Cardiac muscle cell (in vitro differentiated cells and primary cell): ENCODE results near the gene CCDC136. TPM values are rescaled to one million over a fixed set of nuclear protein-coding genes. Genes with fewer than 3 reads are reported as not detected.

ENCODE experiments used
- DNase-seq, 2 donors: peaks; one replicate each; pipeline versions ENCODE4 v3.0.0 to v3.0.0-alpha.2; 2010 to 2017; ENCODE audit warnings: low read depth in 1 of 2, low spot score in 1 of 2
- H3K27ac ChIP-seq: fragments of 200-600 bp; sonication (generic); 2 replicates; pipeline ENCODE4 v1.5.1; 2016
- H3K27me3 ChIP-seq: fragments of 200-600 bp; sonication (generic); 2 replicates; pipeline ENCODE4 v1.6.0; 2016; ENCODE audit warnings: control low read depth
- H3K36me3 ChIP-seq: fragments of 200-600 bp; sonication (generic); 2 replicates; pipeline ENCODE4 v1.5.1; 2016; ENCODE audit warnings: control low read depth
- H3K4me1 ChIP-seq: fragments of 200-600 bp; sonication (generic); 2 replicates; pipeline ENCODE4 v1.8.1; 2017; ENCODE audit warnings: low read depth, mild to moderate bottlenecking, mixed run types
- H3K4me3 ChIP-seq: fragments of 200-600 bp; sonication (generic); 2 replicates; pipeline ENCODE4 v1.5.1; 2016; ENCODE audit warnings: mild to moderate bottlenecking
- H3K9me3 ChIP-seq: fragments of 200-600 bp; sonication (generic); 2 replicates; pipeline ENCODE4 v1.5.1; 2017; ENCODE audit warnings: low read depth, mild to moderate bottlenecking, control low read depth
- CTCF ChIP-seq: IDR thresholded peaks from 2 replicates; pipeline ENCODE4 v1.5.1; 2012; ENCODE audit warnings: low read depth, mild to moderate bottlenecking, low read length
- polyA plus RNA-seq: library from polyadenylated mRNA; unstranded; fragments of >200 nt; fragmentation: Nextera tagmentation; extraction: Ambion mirVana; gene quantifications from 2 replicates; pipeline ENCODE4 v1.2.1, GENCODE V29; 2016
- total RNA-seq: library from RNA; depleted of rRNA; stranded (reverse); fragments of >200 nt; gene quantifications from 2 replicates; pipeline ENCODE4 v1.2.3, GENCODE V29; 2016

CCDC136 gene
- total and polyA plus RNA-seq, 2 experiments from 2014 or later, result 10.7 to 26.4 TPM

DNA sequence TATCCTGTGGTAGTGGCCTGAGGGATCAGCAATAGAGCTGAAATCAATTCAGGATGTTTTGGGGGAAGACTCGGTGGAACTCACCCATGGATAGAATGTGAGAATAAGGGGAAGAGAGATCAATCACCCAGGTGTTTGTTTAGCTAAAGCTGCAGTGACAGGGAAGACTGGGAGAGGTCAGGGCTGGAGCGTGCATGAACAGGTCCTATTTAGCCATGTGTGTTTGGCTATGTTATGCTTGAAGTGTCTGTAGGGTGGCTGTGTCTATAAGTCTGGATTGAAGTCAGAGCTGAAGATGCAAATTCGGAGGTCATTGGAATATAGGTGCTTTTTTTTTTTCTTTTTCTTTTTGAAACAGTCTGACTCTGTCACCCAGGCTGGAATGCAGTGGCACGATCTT is 75.5 kb downstream of the CCDC136 start:
- H3K36me3 ChIP-seq, result no peaks in the 10 kb centered on the region
- no peak for DNase-seq
- peaks cover 39% of the 10 kb centered on the region for H3K27me3 ChIP-seq
- TF ChIP-seq CTCF, result no peak
- no peak overlapping the region for H3K4me3 ChIP-seq
- H3K9me3 ChIP-seq, result no peaks in the 10 kb centered on the region
- H3K27ac ChIP-seq, result no peak overlapping the region
- H3K4me1 ChIP-seq, result peaks cover 18% of the 10 kb centered on the region

DNA sequence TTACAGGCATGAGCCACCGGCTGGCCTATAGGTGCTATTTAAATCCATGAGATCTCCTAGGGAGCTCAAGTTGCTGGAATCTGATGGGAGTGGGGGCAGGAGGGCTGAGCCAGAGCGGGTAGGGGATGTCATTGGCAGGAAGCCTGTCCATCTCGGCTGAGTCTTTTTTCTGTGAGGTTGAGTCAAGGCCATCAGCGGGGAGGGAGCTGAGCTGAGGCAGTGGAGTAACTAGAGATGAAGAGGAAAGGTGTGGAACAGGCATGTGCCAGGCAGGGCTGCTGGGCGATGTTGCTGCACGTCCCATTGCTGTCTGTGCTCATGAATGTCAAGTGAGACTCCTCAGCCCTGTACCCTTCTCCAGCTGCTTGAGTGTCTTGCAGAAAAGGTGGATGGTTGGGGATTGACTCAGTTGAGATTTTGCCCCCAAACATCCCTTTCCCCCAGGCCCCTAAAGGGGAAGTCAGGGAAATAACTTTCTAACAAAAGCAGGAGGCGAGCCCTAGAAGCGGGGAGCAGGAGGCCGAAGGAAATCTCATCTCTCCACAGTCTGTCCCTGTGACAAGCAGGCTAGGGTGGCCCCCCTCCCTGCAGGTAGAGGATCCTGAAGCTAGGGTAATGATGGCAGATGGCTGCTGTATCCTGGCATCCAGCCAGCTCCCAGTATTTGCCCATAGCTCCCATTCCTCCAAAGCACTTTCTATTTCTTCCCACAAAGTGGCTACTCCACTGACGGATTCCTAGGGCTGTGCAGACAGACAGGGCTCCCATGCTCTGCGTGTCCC is 76.3 kb downstream of the CCDC136 start:
- H3K4me3 ChIP-seq, result no peak overlapping the region
- no peaks in the 10 kb centered on the region for H3K36me3 ChIP-seq
- no peak overlapping the region for H3K27ac ChIP-seq
- peaks cover 18% of the 10 kb centered on the region for H3K4me1 ChIP-seq
- peaks cover 39% of the 10 kb centered on the region for H3K27me3 ChIP-seq
- no peaks in the 10 kb centered on the region for H3K9me3 ChIP-seq
- no peak for TF ChIP-seq CTCF
- peak; percentile 14 to 54 for DNase-seq

DNA sequence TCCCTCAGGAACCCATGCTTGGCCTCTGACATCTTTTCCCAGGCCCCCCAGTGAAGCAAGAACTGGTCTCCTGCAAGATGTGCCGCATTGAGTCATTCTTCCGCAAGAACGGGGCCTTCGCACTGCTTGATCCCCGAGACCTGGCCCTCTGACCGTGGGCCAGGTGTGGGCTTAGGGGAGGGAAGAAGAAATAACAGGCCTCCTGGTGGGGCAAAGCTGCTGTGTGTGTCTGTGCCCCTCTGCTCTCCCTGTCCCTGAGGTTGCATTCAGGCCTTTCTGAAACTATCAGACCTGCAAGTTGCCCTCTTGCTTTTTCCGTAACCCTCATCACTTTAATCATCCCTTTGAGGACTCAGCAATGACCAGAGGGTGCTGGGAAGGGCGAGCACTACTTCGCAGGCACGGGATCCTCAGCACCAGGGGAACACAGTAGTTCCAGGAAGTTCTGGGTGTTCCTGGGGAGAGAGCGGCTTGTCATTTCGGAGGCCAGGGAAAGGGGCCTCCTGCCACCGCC is 76.9 kb downstream of the CCDC136 start:
- Histone ChIP-seq H3K4me1 (peaks cover 16% of the 10 kb centered on the region), H3K36me3 (no peaks in the 10 kb centered on the region), H3K27ac (no peak overlapping the region), H3K4me3 (peak overlapping the region; percentile 48), H3K27me3 (peaks cover 39% of the 10 kb centered on the region), H3K9me3 (no peaks in the 10 kb centered on the region)
- DNase-seq, result no peak
- TF ChIP-seq CTCF, result no peak

DNA sequence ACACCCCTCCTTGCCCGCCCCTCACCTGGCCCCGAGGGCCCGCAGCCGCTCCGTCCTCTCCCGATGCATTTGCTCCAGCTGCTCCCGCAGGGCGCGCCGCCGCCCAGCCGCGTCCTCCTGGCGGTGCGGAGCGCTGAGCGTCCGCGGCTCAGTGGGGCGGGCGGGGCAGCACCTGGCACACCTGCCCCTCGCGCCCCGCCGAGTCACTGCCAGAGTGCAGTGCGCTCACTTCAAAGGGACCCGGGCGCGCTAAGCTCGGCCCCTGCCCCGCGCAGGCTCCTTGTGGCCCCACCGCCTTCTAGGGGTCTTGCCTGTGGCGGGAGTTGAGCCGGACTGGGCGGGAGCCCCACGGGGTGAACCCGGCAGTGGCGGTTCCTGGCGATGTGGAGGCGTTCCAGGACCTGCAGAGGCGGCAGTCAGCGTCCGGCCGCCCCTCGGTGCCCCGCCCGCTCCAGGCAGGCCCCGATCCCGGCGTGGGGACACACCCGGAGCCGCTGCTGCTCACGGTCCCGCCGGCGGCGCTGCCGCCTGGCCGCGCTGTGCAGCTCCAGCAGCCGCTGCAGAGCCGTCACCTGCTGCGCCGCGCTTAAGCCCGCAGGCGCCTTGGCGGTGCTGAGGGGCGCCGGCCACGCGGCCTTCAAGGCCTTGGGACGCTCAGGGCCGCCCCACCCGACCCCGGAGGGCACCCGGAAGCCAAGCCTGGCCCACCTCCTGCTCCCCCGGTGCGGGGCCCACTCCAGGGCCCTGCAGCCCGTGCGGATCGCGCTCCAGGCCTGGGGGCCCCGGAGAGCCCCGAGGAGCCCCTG is 77.6 kb downstream of the CCDC136 start:
- Histone ChIP-seq H3K36me3 (no peaks in the 10 kb centered on the region), H3K9me3 (no peaks in the 10 kb centered on the region), H3K27ac (no peak overlapping the region), H3K4me1 (peaks cover 14% of the 10 kb centered on the region), H3K4me3 (peak overlapping the region; percentile 48), H3K27me3 (peaks cover 39% of the 10 kb centered on the region)
- DNase-seq, result peak; percentile 37 to 80
- TF ChIP-seq CTCF, result no peak

- Histone ChIP-seq H3K27me3 (peaks cover 39% of the 10 kb centered on the region), H3K4me1 (peaks cover 17% of the 10 kb centered on the region), H3K4me3 (peak overlapping the region; percentile 48), H3K9me3 (no peaks in the 10 kb centered on the region), H3K36me3 (no peaks in the 10 kb centered on the region), H3K27ac (no peak overlapping the region)
- no peak for DNase-seq
- TF ChIP-seq CTCF, result no peak
Measured at GRCh38 chr7:128869944-128870285, 78.1 kb downstream of the CCDC136 start.
